ENCODE results near the gene OR52K1.
A peak's percentile ranks its signal among the peaks of the same experiment; 100 is the strongest.
"Not testable (repeated sequence)": the region's sequence is repeated elsewhere in the genome, so short reads cannot be mapped to it uniquely, and the experiment has no call there.

Gene OR52K1

GRCh38 chr11:4491878-4492606 lies 9.6 kb downstream of the OR52K1 start:
- DNase-seq (ENCODE audit: low read depth in 2 of 2) = no peak

- DNase-seq (ENCODE audit: low read depth in 2 of 2) = no peak
Measured at GRCh38 chr11:4493480-4493818, 11.0 kb downstream of the OR52K1 start.

- no peak for DNase-seq (ENCODE audit: low read depth in 2 of 2)
Measured at GRCh38 chr11:4495487-4495886, 13.0 kb downstream of the OR52K1 start.

GRCh38 chr11:4495986-4496385 lies 13.5 kb downstream of the OR52K1 start:
- DNase-seq (ENCODE audit: low read depth in 2 of 2) = no peak

GRCh38 chr11:4496557-4497248 lies 14.3 kb downstream of the OR52K1 start:
- no peak for DNase-seq (ENCODE audit: low read depth in 2 of 2)

- no peak for DNase-seq (ENCODE audit: low read depth in 2 of 2)
Measured at GRCh38 chr11:4508886-4509285, 26.4 kb downstream of the OR52K1 start.

- no peak for DNase-seq (ENCODE audit: low read depth in 2 of 2)
Measured at GRCh38 chr11:4511282-4512245, 29.1 kb downstream of the OR52K1 start.

- DNase-seq (ENCODE audit: low read depth in 2 of 2) = no peak
Measured at GRCh38 chr11:4514196-4514595, 31.8 kb downstream of the OR52K1 start.

GRCh38 chr11:4522339-4522738 lies 39.9 kb downstream of the OR52K1 start:
- DNase-seq (ENCODE audit: low read depth in 2 of 2) = no peak

- DNase-seq (ENCODE audit: low read depth in 2 of 2) = no peak
Measured at GRCh38 chr11:4522752-4523151, 40.3 kb downstream of the OR52K1 start.

- DNase-seq (ENCODE audit: low read depth in 2 of 2) = no peak
Measured at GRCh38 chr11:4523666-4524065, 41.2 kb downstream of the OR52K1 start.

GRCh38 chr11:4527926-4528325 lies 45.5 kb downstream of the OR52K1 start:
- DNase-seq (ENCODE audit: low read depth in 2 of 2) = no peak

- not testable (repeated sequence) for DNase-seq (ENCODE audit: low read depth in 2 of 2)
Measured at GRCh38 chr11:4531686-4532085, 49.2 kb downstream of the OR52K1 start.

- DNase-seq (ENCODE audit: low read depth in 2 of 2) = peak; percentile 8 to 29
Measured at GRCh38 chr11:4539603-4540219, 57.3 kb downstream of the OR52K1 start.

GRCh38 chr11:4541071-4541470 lies 58.6 kb downstream of the OR52K1 start:
- DNase-seq (ENCODE audit: low read depth in 2 of 2) = no peak

Data from stimulated activated CD4-positive, alpha-beta T cell treated with anti-CD3 and anti-CD28 coated beads, Interleukin-12 subunit alpha, Interleukin-12 subunit beta, amount 100 ng/mL, for 24 hours (primary cell).